HEK293 (cell line): ENCODE results near the gene HDAC11.

Experiments
- CTCF ChIA-PET: fragments of 350-600 bp; formaldehyde crosslinking; extraction: SDS; loops from one replicate; lab custom pipeline; 2021; ENCODE audit warnings: antibody characterized with exemption; lab: Yijun Ruan, JAX
- POLR2A ChIA-PET: fragments of 300-600 bp; formaldehyde crosslinking; extraction: SDS; loops from one replicate; lab custom pipeline; 2020; ENCODE audit warnings: antibody characterized with exemption, inconsistent platforms; lab: Yijun Ruan, JAX
- H3K27ac ChIP-seq: fragments of 200-500 bp; sonication (Bioruptor generic); 2 replicates; pipeline ENCODE4 v1.5.1; 2014; ENCODE audit warnings: low read depth, low read length, control low read depth, inconsistent platforms; ENCODE audit errors: extremely low read depth
- H3K36me3 ChIP-seq, 2 experiments: fragments of 200-500 bp in 1 of 2; sonication (Bioruptor generic) in 1 of 2; 1 replicate in 1 of 2; 2 replicates in 1 of 2; pipeline ENCODE4 v1.5.1; 2014 to 2017; ENCODE audit warnings: inconsistent platforms in 2 of 2, low read length in 2 of 2; ENCODE audit not compliant: control insufficient read depth in 2 of 2, insufficient read depth in 1 of 2
- H3K4me1 ChIP-seq: fragments of 200-500 bp; sonication (Bioruptor generic); 2 replicates; pipeline ENCODE4 v1.5.1; 2014; ENCODE audit warnings: mild to moderate bottlenecking, low read length, inconsistent platforms; ENCODE audit not compliant: control insufficient read depth, insufficient read depth
- H3K4me3 ChIP-seq: 2 replicates; pipeline ENCODE4 v1.5.1; 2011; ENCODE audit warnings: low read depth, mild to moderate bottlenecking, control low read depth, low read length, moderate library complexity
- H3K9me3 ChIP-seq: fragments of 200-500 bp; sonication (Bioruptor generic); 2 replicates; pipeline ENCODE4 v1.5.1; 2014; ENCODE audit warnings: low read depth, low read length, inconsistent platforms; ENCODE audit not compliant: control insufficient read depth, insufficient read depth
- GLIS2 ChIP-seq: fragments of 450-650 bp; formaldehyde crosslinking; IDR thresholded peaks from 2 replicates; pipeline ENCODE4 v1.5.1; 2016; ENCODE audit warnings: missing biosample characterization, missing genetic modification characterization
- MYNN ChIP-seq: fragments of 450-650 bp; formaldehyde crosslinking; IDR thresholded peaks from 2 replicates; pipeline ENCODE4 v1.5.1; 2016; ENCODE audit warnings: missing biosample characterization, missing genetic modification characterization, borderline replicate concordance
- OSR2 ChIP-seq: fragments of 450-650 bp; formaldehyde crosslinking; IDR thresholded peaks from 2 replicates; pipeline ENCODE4 v1.5.1; 2016; ENCODE audit warnings: missing biosample characterization, missing genetic modification characterization
- PRDM1 ChIP-seq: fragments of 450-650 bp; formaldehyde crosslinking; IDR thresholded peaks from 2 replicates; pipeline ENCODE4; 2016; ENCODE audit warnings: missing biosample characterization, missing genetic modification characterization
- PRDM10 ChIP-seq: fragments of 450-650 bp; formaldehyde crosslinking; IDR thresholded peaks from 2 replicates; pipeline ENCODE4 v1.5.1; 2016; ENCODE audit warnings: missing biosample characterization, missing genetic modification characterization
- SCRT2 ChIP-seq: fragments of 450-650 bp; formaldehyde crosslinking; IDR thresholded peaks from 2 replicates; pipeline ENCODE4 v1.5.1; 2016; ENCODE audit warnings: missing biosample characterization, missing genetic modification characterization
- YY2 ChIP-seq: fragments of 450-650 bp; formaldehyde crosslinking; IDR thresholded peaks from 2 replicates; pipeline ENCODE4 v1.5.1; 2016; ENCODE audit warnings: missing biosample characterization, missing genetic modification characterization
- ZEB2 ChIP-seq: fragments of 450-650 bp; formaldehyde crosslinking; IDR thresholded peaks from 2 replicates; pipeline ENCODE4 v1.5.1; 2016; ENCODE audit warnings: missing biosample characterization, missing genetic modification characterization
- ZFP3 ChIP-seq: fragments of 450-650 bp; formaldehyde crosslinking; IDR thresholded peaks from 2 replicates; pipeline ENCODE4 v1.5.1; 2016; ENCODE audit warnings: low read depth, missing biosample characterization, missing genetic modification characterization
- ZIC2 ChIP-seq: fragments of 450-650 bp; formaldehyde crosslinking; IDR thresholded peaks from 2 replicates; pipeline ENCODE4 v1.5.1; 2016; ENCODE audit warnings: missing biosample characterization, missing genetic modification characterization
- ZNF10 ChIP-seq: fragments of 450-650 bp; formaldehyde crosslinking; IDR thresholded peaks from 2 replicates; pipeline ENCODE4 v1.5.1; 2017; ENCODE audit warnings: missing biosample characterization, missing genetic modification characterization
- ZNF19 ChIP-seq: fragments of 450-650 bp; formaldehyde crosslinking; IDR thresholded peaks from 2 replicates; pipeline ENCODE4; 2016; ENCODE audit warnings: missing biosample characterization, missing genetic modification characterization, low read depth
- ZNF266 ChIP-seq: fragments of 450-650 bp; formaldehyde crosslinking; IDR thresholded peaks from 2 replicates; pipeline ENCODE4 v1.5.1; 2016; ENCODE audit warnings: missing biosample characterization, missing genetic modification characterization, low read depth
- ZNF518A ChIP-seq: fragments of 450-650 bp; formaldehyde crosslinking; conservative IDR thresholded peaks from 2 replicates; pipeline ENCODE4 v1.5.1; 2016; ENCODE audit warnings: low read depth, missing biosample characterization, missing genetic modification characterization
- ZNF626 ChIP-seq: fragments of 450-650 bp; sonication (Bioruptor Pico); formaldehyde crosslinking; IDR thresholded peaks from 2 replicates; pipeline ENCODE4 v1.5.1; 2018; ENCODE audit warnings: missing biosample characterization, missing genetic modification characterization, inconsistent platforms
- ZNF768 ChIP-seq: fragments of 450-650 bp; formaldehyde crosslinking; IDR thresholded peaks from 2 replicates; pipeline ENCODE4 v1.5.1; 2018; ENCODE audit warnings: missing biosample characterization, mild to moderate bottlenecking, missing genetic modification characterization
- TF ChIP-seq, protein P1 (sequence below): fragments of 450-650 bp; formaldehyde crosslinking; IDR thresholded peaks from 2 replicates; pipeline ENCODE4 v1.5.1; 2016; ENCODE audit warnings: missing biosample characterization, missing genetic modification characterization

HDAC11 gene

GRCh38 chr3:13546667-13547171, 66.6 kb downstream of the HDAC11 start (continued):
- TF ChIP-seq ZNF518A (tag by site-specific recombination) (0 out of 2 replicates have a peak, but pooled peaks have one; percentile 19), ZIC2 (peak; percentile 74), ZEB2 (tag by site-specific recombination) (0 out of 2 replicates have a peak, but pooled peaks have one; percentile 45)

DNA sequence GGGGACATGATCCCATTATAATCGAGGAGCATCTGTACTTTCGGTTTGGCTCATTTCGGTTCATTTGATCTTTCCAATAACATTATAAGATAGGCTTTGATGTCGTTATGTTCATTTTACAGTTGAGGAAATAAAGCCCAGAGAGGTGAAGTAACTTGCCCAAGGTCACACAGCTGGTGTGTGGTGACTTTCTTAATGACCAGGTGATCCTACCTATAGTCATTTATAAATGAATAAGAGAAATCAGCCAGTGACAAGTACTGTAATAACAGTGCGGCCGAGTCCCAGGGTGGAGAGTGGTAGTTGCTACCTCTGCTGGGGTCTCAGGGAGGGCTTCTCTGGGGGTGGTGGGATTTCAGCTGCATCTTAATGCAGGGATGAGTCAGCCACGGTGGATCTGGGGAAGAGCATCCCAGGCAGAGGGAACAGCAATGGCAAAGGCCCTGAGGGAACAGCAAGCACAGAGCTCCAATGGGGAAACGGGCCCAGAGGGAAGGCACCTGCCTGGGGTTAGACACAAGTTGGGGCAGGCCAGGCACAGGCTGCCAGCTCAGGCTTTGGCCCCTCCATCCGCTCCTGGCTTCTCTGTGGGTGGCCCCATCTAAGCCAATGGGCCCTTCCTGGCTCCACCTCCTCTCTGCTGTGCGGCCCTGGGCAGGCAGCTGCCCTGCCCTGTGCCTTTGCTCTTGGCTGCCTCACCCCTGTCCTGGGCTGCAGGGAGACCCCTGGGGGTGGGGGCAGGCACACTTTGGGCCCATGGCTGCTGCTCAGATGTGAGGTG, 67.7 kb downstream of the HDAC11 start:
- TF ChIP-seq GLIS2 (tag by site-specific recombination) (peak; percentile 18; the same call in 1 of the 2 replicates), ZNF768 (0 out of 2 replicates have a peak, but pooled peaks have one; percentile 77), ZFP3 (tag by site-specific recombination) (no peak), ZIC2 (peak; percentile 78), PRDM1 (no peak), PRDM10 (tag by site-specific recombination) (peak; percentile 60), ZNF266 (tag by site-specific recombination) (no peak), ZNF626 (tag by site-specific recombination) (no peak), ZNF10 (tag by site-specific recombination) (no peak), YY2 (tag by site-specific recombination) (no peak), SCRT2 (no peak), OSR2 (tag by site-specific recombination) (no peak), MYNN (tag by site-specific recombination) (no peak), ZNF19 (no peak)
- TF ChIP-seq, protein P1, sequence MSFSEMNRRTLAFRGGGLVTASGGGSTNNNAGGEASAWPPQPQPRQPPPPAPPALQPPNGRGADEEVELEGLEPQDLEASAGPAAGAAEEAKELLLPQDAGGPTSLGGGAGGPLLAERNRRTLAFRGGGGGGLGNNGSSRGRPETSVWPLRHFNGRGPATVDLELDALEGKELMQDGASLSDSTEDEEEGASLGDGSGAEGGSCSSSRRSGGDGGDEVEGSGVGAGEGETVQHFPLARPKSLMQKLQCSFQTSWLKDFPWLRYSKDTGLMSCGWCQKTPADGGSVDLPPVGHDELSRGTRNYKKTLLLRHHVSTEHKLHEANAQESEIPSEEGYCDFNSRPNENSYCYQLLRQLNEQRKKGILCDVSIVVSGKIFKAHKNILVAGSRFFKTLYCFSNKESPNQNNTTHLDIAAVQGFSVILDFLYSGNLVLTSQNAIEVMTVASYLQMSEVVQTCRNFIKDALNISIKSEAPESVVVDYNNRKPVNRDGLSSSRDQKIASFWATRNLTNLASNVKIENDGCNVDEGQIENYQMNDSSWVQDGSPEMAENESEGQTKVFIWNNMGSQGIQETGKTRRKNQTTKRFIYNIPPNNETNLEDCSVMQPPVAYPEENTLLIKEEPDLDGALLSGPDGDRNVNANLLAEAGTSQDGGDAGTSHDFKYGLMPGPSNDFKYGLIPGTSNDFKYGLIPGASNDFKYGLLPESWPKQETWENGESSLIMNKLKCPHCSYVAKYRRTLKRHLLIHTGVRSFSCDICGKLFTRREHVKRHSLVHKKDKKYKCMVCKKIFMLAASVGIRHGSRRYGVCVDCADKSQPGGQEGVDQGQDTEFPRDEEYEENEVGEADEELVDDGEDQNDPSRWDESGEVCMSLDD (tag by site-specific recombination), result no peak
- Histone ChIP-seq H3K27ac (no peak overlapping the region), H3K36me3 (no peaks in the 10 kb centered on the region), H3K4me3 (no peak overlapping the region), H3K4me1 (no peaks in the 10 kb centered on the region), H3K9me3 (no peaks in the 10 kb centered on the region)
- POLR2A ChIA-PET, result no interaction called here
- CTCF ChIA-PET, result interaction anchor here (0.8 to 1.5 kb wide), 2 partner anchors 52 to 102 kb away, joined by 3 read pairs; no protein-coding TSS in a partner anchor
